ENCODE data around the gene MTHFD1L. TPM values are rescaled to one million over a fixed set of nuclear protein-coding genes. Genes with fewer than 3 reads are reported as not detected.

Gene MTHFD1L
- total and polyA plus RNA-seq, 2 of the 4 experiments (the other 2 are of a cell fraction), result 43.5 to 53.2 TPM

DNA sequence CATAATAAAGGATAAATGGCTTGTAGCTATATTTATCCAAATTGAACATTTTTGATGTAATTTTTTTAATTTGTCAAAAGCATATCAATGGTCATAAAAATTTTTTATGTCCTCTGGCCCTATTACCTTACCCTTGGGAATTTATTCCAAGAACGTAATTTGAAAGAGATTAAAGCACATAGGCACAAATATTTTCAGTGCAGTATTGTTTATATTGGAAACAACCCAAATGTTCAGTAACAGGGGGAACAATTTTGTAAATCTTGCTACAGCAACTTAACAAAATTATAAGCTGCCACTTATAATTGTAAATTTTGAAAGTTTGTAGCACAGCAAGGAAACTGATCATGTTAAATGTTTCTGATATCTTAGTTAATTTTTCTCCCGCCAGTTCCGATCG, 142.4 kb downstream of the MTHFD1L start:
- no peak for DNase-seq
- Histone ChIP-seq H3K27ac (ENCODE audit: insufficient read depth, low read length) (no peak overlapping the region), H3K14ac (replicated peaks; ENCODE audit: low read depth, low read length) (no peak overlapping the region), H2AFZ (replicated peaks; ENCODE audit: low read length, poor library complexity) (no peak overlapping the region), H3K4me1 (ENCODE audit: control insufficient read depth, insufficient read depth, low read length) (peaks cover 24% of the 10 kb centered on the region), H2BK20ac (ENCODE audit: low read depth, low read length) (no peak overlapping the region), H3K4me3 (ENCODE audit: insufficient read depth, low read depth, low read length) (no peak overlapping the region), H2BK120ac (ENCODE audit: low read depth, low read length) (no peak overlapping the region), H3K9me3 (ENCODE audit: control insufficient read depth, insufficient read depth, low read length) (no peaks in the 10 kb centered on the region), H3K9ac (ENCODE audit: low read depth, low read length) (no peak overlapping the region), H3K27me3 (ENCODE audit: control insufficient read depth, insufficient read depth, low read length) (no peaks in the 10 kb centered on the region), H4K91ac (ENCODE audit: insufficient read depth, low read depth, low read length) (no peak overlapping the region), H3K56ac (ENCODE audit: extremely low read depth, insufficient read depth, low read length) (no peak overlapping the region), H2AK5ac (ENCODE audit: low read depth, low read length) (no peak overlapping the region), H3K9me1 (ENCODE audit: insufficient read depth, low read length) (peaks cover 20% of the 10 kb centered on the region), H4K20me1 (ENCODE audit: insufficient read depth, low read length) (no peaks in the 10 kb centered on the region), H3K4ac (ENCODE audit: low read depth, low read length) (no peak overlapping the region), H4K8ac (ENCODE audit: low read depth in 2 of 2, low read length in 2 of 2) (no peak overlapping the region), H2AK9ac (replicated peaks; ENCODE audit: low read depth, low read length, poor library complexity) (no peak overlapping the region), H3K79me1 (ENCODE audit: low read depth in 1 of 2, low read length in 2 of 2) (peaks cover 29 to 58% of the 10 kb centered on the region in 2 experiments), H2BK5ac (ENCODE audit: low read depth, low read length, poor library complexity, severe bottlenecking) (no peak overlapping the region), H3K18ac (ENCODE audit: low read depth, low read length) (no peak overlapping the region), H3K36me3 (ENCODE audit: control insufficient read depth, insufficient read depth, low read length) (peaks cover 23% of the 10 kb centered on the region), H4K5ac (ENCODE audit: low read depth, low read length) (no peak overlapping the region), H3K23ac (ENCODE audit: low read depth, low read length) (no peak overlapping the region), H2BK15ac (ENCODE audit: low read depth, low read length) (no peak overlapping the region), H3K4me2 (ENCODE audit: low read depth, low read length) (no peak overlapping the region)
- no TSS peak for BruUV-seq (replicated peaks)
- dilution Hi-C loops (cut with HindIII; ENCODE audit: low sequenced_read_pairs, unreplicated experiment), result no loop called here
- CTCF ChIA-PET, result no interaction called here
- TF ChIP-seq POLR2A (IDR thresholded peaks at IDR 0.05; ENCODE audit: low read depth, low read length) (no peak), CTCF (conservative IDR thresholded peaks at IDR 0.05; ENCODE audit: low read depth, low read length) (no peak), MAFK (IDR thresholded peaks at IDR 0.05; ENCODE audit: low read depth, low read length) (no peak), RFX5 (IDR thresholded peaks at IDR 0.05; ENCODE audit: low read depth, low read length) (no peak), FOS (IDR thresholded peaks at IDR 0.05; ENCODE audit: low read depth, low read length) (no peak)
- TF ChIP-seq, protein P1, sequence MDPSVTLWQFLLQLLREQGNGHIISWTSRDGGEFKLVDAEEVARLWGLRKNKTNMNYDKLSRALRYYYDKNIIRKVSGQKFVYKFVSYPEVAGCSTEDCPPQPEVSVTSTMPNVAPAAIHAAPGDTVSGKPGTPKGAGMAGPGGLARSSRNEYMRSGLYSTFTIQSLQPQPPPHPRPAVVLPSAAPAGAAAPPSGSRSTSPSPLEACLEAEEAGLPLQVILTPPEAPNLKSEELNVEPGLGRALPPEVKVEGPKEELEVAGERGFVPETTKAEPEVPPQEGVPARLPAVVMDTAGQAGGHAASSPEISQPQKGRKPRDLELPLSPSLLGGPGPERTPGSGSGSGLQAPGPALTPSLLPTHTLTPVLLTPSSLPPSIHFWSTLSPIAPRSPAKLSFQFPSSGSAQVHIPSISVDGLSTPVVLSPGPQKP (IDR thresholded peaks at IDR 0.05; ENCODE audit: borderline replicate concordance, low read depth, low read length), result no peak
- intact Hi-C loops (cut with micrococcal nuclease), result no loop called here
- in situ Hi-C loops (cut with MboI; ENCODE audit: low sequenced_read_pairs), result no loop called here
- no CpG with 5 or more reads among the region's 4 CpGs for WGBS, 2 experiments (ENCODE audit: extremely low coverage in 2 of 2, insufficient read length in 1 of 2)
- POLR2A ChIA-PET (ENCODE audit: unreplicated experiment), result no interaction called here
- no peak for ATAC-seq (ENCODE audit: low read depth)
